ENCODE data around the gene TTC27. TPM values are rescaled to one million over a fixed set of nuclear protein-coding genes. Genes with fewer than 3 reads are reported as not detected.
A peak's percentile ranks its signal among the peaks of the same experiment; 100 is the strongest.

The TTC27 gene
- total RNA-seq, 1 donor from 2014 or later = 18.4 TPM

- Mint-ChIP-seq H3K27ac (peak overlapping the region; percentile 26), H3K36me3 (no peaks in the 10 kb centered on the region), H3K4me1 (peaks cover 25% of the 10 kb centered on the region), H3K4me3 (no peak overlapping the region), H3K9me3 (no peaks in the 10 kb centered on the region), H3K27me3 (ENCODE audit: low read depth) (no peaks in the 10 kb centered on the region)
- TF ChIP-seq, protein P1, sequence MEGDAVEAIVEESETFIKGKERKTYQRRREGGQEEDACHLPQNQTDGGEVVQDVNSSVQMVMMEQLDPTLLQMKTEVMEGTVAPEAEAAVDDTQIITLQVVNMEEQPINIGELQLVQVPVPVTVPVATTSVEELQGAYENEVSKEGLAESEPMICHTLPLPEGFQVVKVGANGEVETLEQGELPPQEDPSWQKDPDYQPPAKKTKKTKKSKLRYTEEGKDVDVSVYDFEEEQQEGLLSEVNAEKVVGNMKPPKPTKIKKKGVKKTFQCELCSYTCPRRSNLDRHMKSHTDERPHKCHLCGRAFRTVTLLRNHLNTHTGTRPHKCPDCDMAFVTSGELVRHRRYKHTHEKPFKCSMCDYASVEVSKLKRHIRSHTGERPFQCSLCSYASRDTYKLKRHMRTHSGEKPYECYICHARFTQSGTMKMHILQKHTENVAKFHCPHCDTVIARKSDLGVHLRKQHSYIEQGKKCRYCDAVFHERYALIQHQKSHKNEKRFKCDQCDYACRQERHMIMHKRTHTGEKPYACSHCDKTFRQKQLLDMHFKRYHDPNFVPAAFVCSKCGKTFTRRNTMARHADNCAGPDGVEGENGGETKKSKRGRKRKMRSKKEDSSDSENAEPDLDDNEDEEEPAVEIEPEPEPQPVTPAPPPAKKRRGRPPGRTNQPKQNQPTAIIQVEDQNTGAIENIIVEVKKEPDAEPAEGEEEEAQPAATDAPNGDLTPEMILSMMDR (IDR thresholded peaks at IDR 0.05; ENCODE audit: unreplicated experiment) = peak; percentile 75
- no peak for DNase-seq (ENCODE audit: low spot score in 2 of 2, unreplicated experiment in 2 of 2)
These were observed 145.0 kb downstream of the TTC27 start for GRCh38 chr2:32772638-32773447.

DNA sequence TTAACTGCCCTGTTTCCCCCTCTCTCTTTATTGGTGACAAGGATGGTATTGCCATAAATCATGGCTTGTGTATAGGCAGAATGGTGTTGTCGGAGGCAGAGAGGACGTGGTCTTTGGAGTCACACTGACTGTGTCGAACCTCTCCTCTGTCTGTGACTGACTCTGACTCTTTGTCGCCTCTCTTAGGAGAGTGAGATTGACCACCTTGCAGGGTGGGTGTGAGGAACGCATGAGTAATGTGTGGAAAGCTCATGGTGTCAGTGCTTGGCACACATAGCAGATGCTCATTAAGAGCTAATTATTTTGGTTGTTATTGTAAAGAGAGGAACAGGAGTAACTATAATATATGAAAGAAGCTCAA is 145.6 kb downstream of the TTC27 start:
- Mint-ChIP-seq H3K4me3 (no peak overlapping the region), H3K27me3 (ENCODE audit: low read depth) (no peaks in the 10 kb centered on the region), H3K36me3 (peaks cover 2% of the 10 kb centered on the region), H3K9me3 (no peaks in the 10 kb centered on the region), H3K27ac (peak overlapping the region; percentile 29), H3K4me1 (peaks cover 25% of the 10 kb centered on the region)
- no peak for DNase-seq (ENCODE audit: low spot score in 2 of 2, unreplicated experiment in 2 of 2)
- TF ChIP-seq, protein P1 (IDR thresholded peaks at IDR 0.05; ENCODE audit: unreplicated experiment) = no peak

DNA sequence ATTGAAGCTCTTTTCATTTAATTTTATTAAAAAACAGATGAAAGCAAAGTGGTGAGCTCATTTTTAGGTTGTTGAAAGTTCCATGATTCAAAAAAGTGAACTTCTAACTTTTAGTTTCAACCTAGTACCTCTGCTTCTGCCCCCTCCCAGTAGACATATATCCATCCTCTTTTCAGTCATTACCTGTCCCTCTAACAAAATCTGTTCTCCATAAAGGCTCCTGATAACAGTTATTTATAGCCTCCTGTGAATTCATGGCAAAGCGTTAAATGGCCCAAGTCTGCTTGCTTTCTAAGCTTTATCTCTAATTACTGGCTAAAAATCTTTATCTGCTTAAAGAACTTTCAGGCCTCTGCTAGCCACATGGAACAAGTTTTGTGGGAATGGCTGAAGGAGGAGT is 148.1 kb downstream of the TTC27 start:
- TF ChIP-seq, protein P1 (IDR thresholded peaks at IDR 0.05; ENCODE audit: unreplicated experiment) = no peak
- H3K27me3 Mint-ChIP-seq (ENCODE audit: low read depth) = no peaks in the 10 kb centered on the region
- H3K4me3 Mint-ChIP-seq = no peak overlapping the region

GRCh38 chr2:32777714-32778113 is 149.9 kb downstream of the TTC27 start:
- TF ChIP-seq, protein P1 (IDR thresholded peaks at IDR 0.05; ENCODE audit: unreplicated experiment) = no peak
- Mint-ChIP-seq H3K27ac (no peak overlapping the region), H3K9me3 (peaks cover 14% of the 10 kb centered on the region), H3K27me3 (ENCODE audit: low read depth) (no peaks in the 10 kb centered on the region), H3K36me3 (peaks cover 28% of the 10 kb centered on the region), H3K4me1 (peaks cover 12% of the 10 kb centered on the region), H3K4me3 (no peak overlapping the region)
- DNase-seq (ENCODE audit: low spot score in 2 of 2, unreplicated experiment in 2 of 2) = no peak

More for the DNA sequence above, 148.1 kb downstream of the TTC27 start:
- no peak for DNase-seq (ENCODE audit: low spot score in 2 of 2, unreplicated experiment in 2 of 2)
- Mint-ChIP-seq H3K27ac (peak overlapping the region; percentile 60), H3K36me3 (peaks cover 18% of the 10 kb centered on the region), H3K9me3 (peaks cover 9% of the 10 kb centered on the region), H3K4me1 (peaks cover 16% of the 10 kb centered on the region)

- TF ChIP-seq, protein P1 (IDR thresholded peaks at IDR 0.05; ENCODE audit: unreplicated experiment) = no peak
- Mint-ChIP-seq H3K4me3 (no peak overlapping the region), H3K27me3 (ENCODE audit: low read depth) (no peaks in the 10 kb centered on the region), H3K27ac (no peak overlapping the region), H3K4me1 (peaks cover 2% of the 10 kb centered on the region), H3K9me3 (peaks cover 39% of the 10 kb centered on the region), H3K36me3 (peaks cover 51% of the 10 kb centered on the region)
- no peak for DNase-seq (ENCODE audit: low spot score in 2 of 2, unreplicated experiment in 2 of 2)
These were observed 153.1 kb downstream of the TTC27 start for GRCh38 chr2:32780961-32781360.

All from mesothelial cell of epicardium (in vitro differentiated cells).